ENCODE measurements around the gene TULP4. TPM values are rescaled to one million over a fixed set of nuclear protein-coding genes. Genes with fewer than 3 reads are reported as not detected.

TULP4 gene
- total RNA-seq, 1 donor from 2014 or later = 171 TPM

- peak overlapping the region; percentile 93 for H3K4me3 Mint-ChIP-seq (ENCODE audit: low read depth)
- H3K36me3 Mint-ChIP-seq (ENCODE audit: insufficient read depth) = no peaks in the 10 kb centered on the region
- H3K27me3 Mint-ChIP-seq = no peaks in the 10 kb centered on the region
- DNase-seq (ENCODE audit: low spot score, unreplicated experiment) = no peak
- H3K9me3 Mint-ChIP-seq (ENCODE audit: low read depth) = no peaks in the 10 kb centered on the region
- H3K27ac Mint-ChIP-seq = peak overlapping the region; percentile 98
- H3K4me1 Mint-ChIP-seq (ENCODE audit: low read depth) = peaks cover 36% of the 10 kb centered on the region
- no peak for TF ChIP-seq CTCF (IDR thresholded peaks at IDR 0.05; ENCODE audit: unreplicated experiment)
Measured at GRCh38 chr6:158560836-158561320, 248.6 kb downstream of the TULP4 start.

Other genes starting within 250 kb of the TULP4 start
- 20.0 TPM in 2 replicates for gene SERAC1, start 144.2 kb upstream of the TULP4 start, total RNA-seq
- 24.9 and 26.6 TPM in 2 replicates for gene GTF2H5, start 144.1 kb upstream of the TULP4 start, total RNA-seq
- gene TMEM181, start 247.6 kb downstream of the TULP4 start, total RNA-seq = 33.9 and 35.6 TPM in 2 replicates